Hepatocyte (in vitro differentiated cells): ENCODE results near the gene CCDC51. TPM values are rescaled to one million over a fixed set of nuclear protein-coding genes. Genes with fewer than 3 reads are reported as not detected.

Experiments used
- DNase-seq: peaks from one replicate; pipeline ENCODE4 v3.0.0-alpha.2; 2016; ENCODE audit warnings: low spot score
- H2AFZ ChIP-seq: fragments of 200-600 bp; sonication (generic); 2 replicates; pipeline ENCODE4 v1.6.0; 2016; ENCODE audit warnings: antibody characterized with exemption, mild to moderate bottlenecking
- H3K27ac ChIP-seq: fragments of 200-600 bp; sonication (generic); 2 replicates; pipeline ENCODE4 v1.5.1; 2016; ENCODE audit warnings: mild to moderate bottlenecking
- H3K27me3 ChIP-seq: fragments of 200-600 bp; sonication (generic); 2 replicates; pipeline ENCODE4 v1.6.1; 2016
- H3K36me3 ChIP-seq: fragments of 200-600 bp; sonication (generic); replicated peaks from 2 replicates; pipeline ENCODE4 v1.5.1; 2016; ENCODE audit warnings: low read depth; ENCODE audit not compliant: insufficient read depth
- H3K4me1 ChIP-seq: fragments of 200-600 bp; sonication (generic); 2 replicates; pipeline ENCODE4 v1.5.1; 2016; ENCODE audit warnings: mild to moderate bottlenecking, moderate library complexity; ENCODE audit not compliant: insufficient read depth
- H3K4me2 ChIP-seq: fragments of 200-600 bp; sonication (generic); 2 replicates; pipeline ENCODE4 v1.6.0; 2016
- H3K4me3 ChIP-seq: fragments of 200-600 bp; sonication (generic); 2 replicates; pipeline ENCODE4 v1.5.1; 2016; ENCODE audit warnings: mild to moderate bottlenecking
- H3K79me2 ChIP-seq: fragments of 200-600 bp; sonication (generic); 2 replicates; pipeline ENCODE4 v1.6.0; 2017; ENCODE audit warnings: mild to moderate bottlenecking
- H3K9me2 ChIP-seq: fragments of 200-600 bp; sonication (generic); replicated peaks from 2 replicates; pipeline ENCODE4 v1.6.0; 2017; ENCODE audit warnings: mild to moderate bottlenecking; ENCODE audit not compliant: insufficient read depth
- H3K9me3 ChIP-seq: fragments of 200-600 bp; sonication (generic); 2 replicates; pipeline ENCODE4 v1.5.1; 2016; ENCODE audit warnings: low read depth, mild to moderate bottlenecking
- H4K20me1 ChIP-seq: fragments of 200-600 bp; sonication (generic); 2 replicates; pipeline ENCODE4 v1.6.0; 2016; ENCODE audit warnings: mild to moderate bottlenecking; ENCODE audit not compliant: insufficient read depth, poor library complexity, severe bottlenecking
- EZH2 ChIP-seq: fragments of 200-600 bp; sonication (generic); IDR thresholded peaks from 2 replicates; pipeline ENCODE4 v1.6.1; 2016; ENCODE audit warnings: antibody characterized with exemption, mild to moderate bottlenecking, borderline replicate concordance
- EZH2phosphoT487 ChIP-seq: fragments of 200-600 bp; sonication (generic); IDR thresholded peaks from one replicate; pipeline ENCODE4 v1.6.1; 2018; ENCODE audit warnings: antibody characterized with exemption, mild to moderate bottlenecking, low read depth, moderate library complexity; ENCODE audit not compliant: unreplicated experiment, severe bottlenecking
- WGBS: methylation state at CpG from one replicate; pipeline ENCODE4 v1.1.6; 2016; ENCODE audit warnings: low lambda C conversion rate; ENCODE audit errors: missing lambda C conversion rate; 5-methylcytosine and 5-hydroxymethylcytosine counted together
- polyA plus RNA-seq: library from polyadenylated mRNA; unstranded; fragments of >200 nt; fragmentation: Nextera tagmentation; extraction: Ambion mirVana; gene quantifications from 2 replicates; pipeline ENCODE4 v1.2.1, GENCODE V29; 2016
- total RNA-seq: library from RNA; depleted of rRNA; stranded (reverse); fragments of >200 nt; gene quantifications from 2 replicates; pipeline ENCODE4 v1.2.3, GENCODE V29; 2014
- TF ChIP-seq, protein P1 (sequence below): fragments of 200-600 bp; sonication (generic); IDR thresholded peaks from 2 replicates; pipeline ENCODE4 v1.5.1; 2016; ENCODE audit warnings: antibody characterized with exemption, mild to moderate bottlenecking; ENCODE audit not compliant: poor library complexity

The CCDC51 gene
- total and polyA plus RNA-seq, 2 experiments from 2014 or later, result 30.4 to 30.8 TPM

DNA sequence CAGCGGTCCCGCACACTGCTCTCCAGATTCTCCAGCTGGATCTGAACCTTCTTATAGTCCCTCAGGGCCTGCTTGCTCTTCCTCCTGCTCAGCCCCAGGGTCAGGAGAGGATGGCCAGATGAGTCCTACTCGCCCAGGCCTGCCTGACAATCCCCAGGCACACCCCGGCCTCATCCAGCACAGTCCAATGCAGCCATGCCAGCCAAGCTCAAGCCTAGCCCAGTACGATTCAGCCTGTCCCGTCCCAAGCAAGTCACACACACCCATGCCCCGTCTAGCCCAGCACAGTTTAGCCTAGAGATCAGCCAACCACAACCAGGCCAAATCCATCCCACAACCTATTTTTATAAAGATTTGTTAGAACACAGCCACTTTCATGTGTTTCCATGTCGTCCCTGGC lies 26.8 kb downstream of the CCDC51 start:
- DNase-seq, result no peak
- TF ChIP-seq, protein P1, sequence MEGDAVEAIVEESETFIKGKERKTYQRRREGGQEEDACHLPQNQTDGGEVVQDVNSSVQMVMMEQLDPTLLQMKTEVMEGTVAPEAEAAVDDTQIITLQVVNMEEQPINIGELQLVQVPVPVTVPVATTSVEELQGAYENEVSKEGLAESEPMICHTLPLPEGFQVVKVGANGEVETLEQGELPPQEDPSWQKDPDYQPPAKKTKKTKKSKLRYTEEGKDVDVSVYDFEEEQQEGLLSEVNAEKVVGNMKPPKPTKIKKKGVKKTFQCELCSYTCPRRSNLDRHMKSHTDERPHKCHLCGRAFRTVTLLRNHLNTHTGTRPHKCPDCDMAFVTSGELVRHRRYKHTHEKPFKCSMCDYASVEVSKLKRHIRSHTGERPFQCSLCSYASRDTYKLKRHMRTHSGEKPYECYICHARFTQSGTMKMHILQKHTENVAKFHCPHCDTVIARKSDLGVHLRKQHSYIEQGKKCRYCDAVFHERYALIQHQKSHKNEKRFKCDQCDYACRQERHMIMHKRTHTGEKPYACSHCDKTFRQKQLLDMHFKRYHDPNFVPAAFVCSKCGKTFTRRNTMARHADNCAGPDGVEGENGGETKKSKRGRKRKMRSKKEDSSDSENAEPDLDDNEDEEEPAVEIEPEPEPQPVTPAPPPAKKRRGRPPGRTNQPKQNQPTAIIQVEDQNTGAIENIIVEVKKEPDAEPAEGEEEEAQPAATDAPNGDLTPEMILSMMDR, result no peak
- TF ChIP-seq EZH2phosphoT487 (no peak), EZH2 (no peak)
- WGBS, result 97% methylated on average over 8 of the region's 8 CpGs
- Histone ChIP-seq H3K27me3 (no peaks in the 10 kb centered on the region), H4K20me1 (no peaks in the 10 kb centered on the region), H3K27ac (no peak overlapping the region), H3K4me1 (no peaks in the 10 kb centered on the region), H3K36me3 (no peaks in the 10 kb centered on the region), H3K4me2 (no peak overlapping the region), H3K79me2 (no peaks in the 10 kb centered on the region), H2AFZ (no peak overlapping the region), H3K9me3 (no peaks in the 10 kb centered on the region), H3K9me2 (no peaks in the 10 kb centered on the region), H3K4me3 (no peak overlapping the region)

DNA sequence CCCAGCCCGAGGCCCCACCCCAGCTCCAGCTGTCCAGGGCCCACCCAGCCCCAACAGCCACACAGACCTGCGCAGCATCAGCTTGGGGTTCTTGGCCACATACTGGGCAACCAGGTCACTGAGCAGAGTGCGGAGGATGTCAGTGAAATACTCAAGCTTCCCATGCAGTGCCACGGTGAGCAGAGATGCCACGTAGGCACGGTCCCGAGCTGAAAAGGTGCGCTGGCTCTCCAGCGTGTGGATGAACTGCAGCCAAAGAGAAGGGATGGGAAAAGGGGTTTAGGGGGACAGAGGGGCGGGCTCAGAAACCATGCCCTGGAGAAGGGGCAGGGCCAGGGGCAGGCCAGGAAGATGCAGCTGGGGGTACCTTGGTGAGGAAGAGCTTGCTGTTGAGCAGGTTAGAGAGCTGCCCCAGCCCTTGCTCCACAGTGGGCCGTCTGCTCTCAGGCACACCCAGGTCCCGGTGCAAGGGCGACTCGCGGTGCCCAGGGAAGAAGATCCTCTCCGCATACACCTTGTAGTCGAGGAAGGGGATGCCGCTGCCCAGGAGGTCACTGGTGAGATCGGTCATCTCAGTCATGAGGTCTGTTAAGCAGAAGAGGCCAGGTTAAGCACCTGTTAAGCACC lies 27.4 kb downstream of the CCDC51 start:
- Histone ChIP-seq H3K27me3 (no peaks in the 10 kb centered on the region), H3K79me2 (no peaks in the 10 kb centered on the region), H3K4me1 (no peaks in the 10 kb centered on the region), H3K4me3 (no peak overlapping the region), H3K27ac (no peak overlapping the region), H2AFZ (no peak overlapping the region), H4K20me1 (no peaks in the 10 kb centered on the region), H3K9me3 (no peaks in the 10 kb centered on the region), H3K4me2 (no peak overlapping the region), H3K9me2 (no peaks in the 10 kb centered on the region), H3K36me3 (no peaks in the 10 kb centered on the region)
- no peak for DNase-seq
- TF ChIP-seq EZH2phosphoT487, result no peak
- TF ChIP-seq, protein P1, result no peak
- TF ChIP-seq EZH2, result no peak
- 98% methylated on average over 18 of the region's 19 CpGs for WGBS

DNA sequence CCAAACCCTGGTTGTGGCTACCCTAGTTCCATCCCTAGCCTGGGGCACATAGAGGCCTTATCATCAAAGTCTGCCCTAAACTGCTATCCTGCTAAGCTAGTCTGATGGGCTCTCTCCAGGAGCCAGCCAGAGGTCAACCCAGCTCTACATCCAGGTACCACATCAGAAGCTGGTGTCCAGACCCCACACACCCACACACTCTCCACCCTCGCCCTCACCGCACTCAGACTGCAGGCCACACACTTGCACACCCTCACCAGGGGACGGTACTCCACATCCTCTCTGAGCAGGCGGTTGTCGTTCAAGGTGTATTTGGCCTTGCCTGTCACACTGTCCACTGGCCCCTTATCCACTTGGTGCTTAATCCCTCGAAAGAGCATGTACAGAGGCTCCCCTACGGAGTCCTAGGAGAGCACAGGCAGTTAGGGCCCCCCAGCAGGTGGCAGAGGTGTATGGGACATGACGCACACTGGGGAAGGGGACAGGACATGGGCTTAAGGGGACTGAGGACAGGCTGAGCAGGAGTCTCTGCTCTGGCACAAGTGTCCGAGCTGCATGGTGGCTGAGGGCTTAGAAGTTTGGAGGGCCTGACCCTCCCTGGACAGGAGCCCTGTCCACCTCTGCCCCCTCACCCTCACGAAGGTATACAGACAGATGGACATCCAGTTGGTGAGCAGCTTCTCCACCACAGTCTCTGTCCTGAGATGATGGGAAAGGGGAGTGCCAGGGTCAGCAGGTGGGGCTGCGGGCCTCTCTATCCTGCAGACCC lies 28.1 kb downstream of the CCDC51 start:
- H3K4me3 ChIP-seq, result no peak overlapping the region
- no peak overlapping the region for H2AFZ ChIP-seq
- no peak overlapping the region for H3K27ac ChIP-seq
- DNase-seq, result no peak
- H3K79me2 ChIP-seq, result no peaks in the 10 kb centered on the region
- no peaks in the 10 kb centered on the region for H3K9me3 ChIP-seq
- no peak overlapping the region for H3K4me2 ChIP-seq
- H3K9me2 ChIP-seq, result no peaks in the 10 kb centered on the region
- TF ChIP-seq, protein P1, result no peak
- no peak for TF ChIP-seq EZH2phosphoT487
- TF ChIP-seq EZH2, result no peak
- no peaks in the 10 kb centered on the region for H3K4me1 ChIP-seq
- H3K36me3 ChIP-seq, result no peaks in the 10 kb centered on the region
- 94% methylated on average over 11 of the region's 11 CpGs for WGBS
- no peaks in the 10 kb centered on the region for H4K20me1 ChIP-seq
- no peaks in the 10 kb centered on the region for H3K27me3 ChIP-seq
